OCI-LY1 (cell line): ENCODE results near the gene NEGR1.

Source experiments
- H2AFZ ChIP-seq: fragments of 200-600 bp; sonication (generic), shearing (Covaris generic); 2 replicates; pipeline ENCODE4 v1.6.0; 2014; ENCODE audit warnings: antibody characterized with exemption, mild to moderate bottlenecking, low read length
- H3F3A ChIP-seq: fragments of 200-600 bp; sonication (generic), shearing (Covaris generic); 2 replicates; pipeline ENCODE4 v1.6.0; 2014; ENCODE audit warnings: mild to moderate bottlenecking, antibody characterized with exemption, low read length, moderate library complexity; ENCODE audit not compliant: insufficient read depth
- H3K27ac ChIP-seq: fragments of 200-600 bp; sonication (generic); 2 replicates; pipeline ENCODE4 v1.5.1; 2014; ENCODE audit warnings: low read length, mixed run types, mild to moderate bottlenecking, low read depth; ENCODE audit not compliant: poor library complexity, severe bottlenecking
- H3K27me3 ChIP-seq: fragments of 200-600 bp; sonication (generic); 2 replicates; pipeline ENCODE4 v1.6.0; 2014; ENCODE audit warnings: antibody characterized with exemption, mild to moderate bottlenecking, low read length, moderate library complexity; ENCODE audit not compliant: insufficient read depth
- H3K36me3 ChIP-seq: fragments of 200-600 bp; sonication (generic); 2 replicates; pipeline ENCODE4 v1.6.1; 2014; ENCODE audit warnings: mild to moderate bottlenecking, antibody characterized with exemption, low read length, moderate library complexity, mixed read lengths; ENCODE audit not compliant: insufficient read depth
- H3K4me1 ChIP-seq: fragments of 200-600 bp; sonication (generic); 2 replicates; pipeline ENCODE4 v1.5.1; 2014; ENCODE audit warnings: mild to moderate bottlenecking, low read length, moderate library complexity; ENCODE audit not compliant: insufficient read depth, severe bottlenecking
- H3K4me2 ChIP-seq: fragments of 200-600 bp; sonication (generic), shearing (Covaris generic); 2 replicates; pipeline ENCODE4 v1.6.1; 2014; ENCODE audit warnings: low read length
- H3K4me3 ChIP-seq: fragments of 200-600 bp; sonication (generic); 2 replicates; pipeline ENCODE4 v1.5.1; 2014; ENCODE audit warnings: low read length, low read depth, mild to moderate bottlenecking, mixed read lengths; ENCODE audit not compliant: poor library complexity, severe bottlenecking
- H3K79me2 ChIP-seq: fragments of 200-600 bp; shearing (Covaris generic); 2 replicates; pipeline ENCODE4 v1.6.1; 2016; ENCODE audit warnings: mixed run types, low read length, mixed read lengths; ENCODE audit not compliant: insufficient read depth
- H3K9ac ChIP-seq: fragments of 200-600 bp; sonication (generic), shearing (Covaris generic); 2 replicates; pipeline ENCODE4 v1.6.1; 2014; ENCODE audit warnings: mild to moderate bottlenecking, low read length, mixed read lengths
- H3K9me2 ChIP-seq: fragments of 200-600 bp; sonication (generic), shearing (Covaris generic); 2 replicates; pipeline ENCODE4 v1.6.1; 2014; ENCODE audit warnings: low read depth, mild to moderate bottlenecking, low read length, mixed read lengths
- H3K9me3 ChIP-seq: fragments of 200-600 bp; shearing (Covaris generic); 2 replicates; pipeline ENCODE4 v1.6.1; 2014; ENCODE audit warnings: low read length, mixed read lengths
- H4K20me1 ChIP-seq: fragments of 200-600 bp; sonication (generic), shearing (Covaris generic); 2 replicates; pipeline ENCODE4 v1.6.0; 2016; ENCODE audit warnings: mild to moderate bottlenecking, low read length; ENCODE audit not compliant: insufficient read depth
- EZH2 ChIP-seq: fragments of 200-600 bp; sonication (generic), shearing (Covaris generic); IDR thresholded peaks from 2 replicates; pipeline ENCODE4 v1.8.0; 2017; ENCODE audit warnings: borderline replicate concordance, mixed run types, mild to moderate bottlenecking, antibody characterized with exemption, low read length, moderate library complexity, mixed read lengths
- TF ChIP-seq, protein P1 (sequence below): fragments of 200-600 bp; sonication (generic), shearing (Covaris generic); IDR thresholded peaks from 2 replicates; pipeline ENCODE4 v1.5.1; 2017; ENCODE audit warnings: mild to moderate bottlenecking, antibody characterized with exemption, low read length, moderate library complexity, mixed read lengths

NEGR1 gene

DNA sequence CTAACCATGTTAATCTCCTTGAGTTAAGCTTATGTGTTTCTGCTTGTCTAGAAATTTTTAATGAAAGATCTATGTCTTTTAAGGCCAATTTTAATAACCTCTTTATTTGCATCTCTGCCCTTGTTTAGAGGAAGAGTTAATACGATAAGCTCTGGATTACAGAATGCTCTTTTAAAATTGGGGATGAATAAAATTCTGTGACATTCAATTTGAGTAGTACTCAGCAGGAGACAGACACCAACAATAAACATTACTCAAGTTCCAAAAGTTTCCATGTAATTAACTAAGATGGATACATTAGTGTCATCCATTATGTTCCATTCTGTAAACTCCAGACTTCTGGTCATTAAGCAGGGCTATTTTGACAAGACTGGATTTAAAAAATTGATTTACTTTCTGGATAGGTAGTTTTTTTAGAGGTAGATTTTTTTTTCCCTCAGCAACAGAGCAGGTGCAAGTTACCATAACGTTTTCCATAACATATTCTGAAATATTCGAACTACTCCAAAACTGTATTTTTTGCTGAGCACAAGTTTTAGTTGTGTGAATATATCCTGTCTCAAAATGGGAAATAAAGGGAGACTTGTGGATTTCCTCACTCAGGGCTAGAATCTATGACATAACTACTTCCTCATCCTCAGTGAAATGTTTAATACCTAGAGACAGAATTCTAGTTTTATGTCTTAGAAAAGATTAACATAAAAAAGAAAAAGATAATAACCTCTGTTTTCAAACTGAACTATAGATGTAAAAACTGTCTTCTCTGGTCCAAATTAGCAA lies 221.7 kb downstream of the NEGR1 start:
- no peaks in the 10 kb centered on the region for H3K79me2 ChIP-seq
- no peaks in the 10 kb centered on the region for H3K36me3 ChIP-seq
- no peak overlapping the region for H2AFZ ChIP-seq
- no peak overlapping the region for H3K4me3 ChIP-seq
- no peaks in the 10 kb centered on the region for H3K9me3 ChIP-seq
- no peak overlapping the region for H3K27ac ChIP-seq
- H3K27me3 ChIP-seq, result no peaks in the 10 kb centered on the region
- no peaks in the 10 kb centered on the region for H3K4me1 ChIP-seq
- no peak overlapping the region for H3K4me2 ChIP-seq
- no peak for TF ChIP-seq EZH2
- TF ChIP-seq, protein P1, sequence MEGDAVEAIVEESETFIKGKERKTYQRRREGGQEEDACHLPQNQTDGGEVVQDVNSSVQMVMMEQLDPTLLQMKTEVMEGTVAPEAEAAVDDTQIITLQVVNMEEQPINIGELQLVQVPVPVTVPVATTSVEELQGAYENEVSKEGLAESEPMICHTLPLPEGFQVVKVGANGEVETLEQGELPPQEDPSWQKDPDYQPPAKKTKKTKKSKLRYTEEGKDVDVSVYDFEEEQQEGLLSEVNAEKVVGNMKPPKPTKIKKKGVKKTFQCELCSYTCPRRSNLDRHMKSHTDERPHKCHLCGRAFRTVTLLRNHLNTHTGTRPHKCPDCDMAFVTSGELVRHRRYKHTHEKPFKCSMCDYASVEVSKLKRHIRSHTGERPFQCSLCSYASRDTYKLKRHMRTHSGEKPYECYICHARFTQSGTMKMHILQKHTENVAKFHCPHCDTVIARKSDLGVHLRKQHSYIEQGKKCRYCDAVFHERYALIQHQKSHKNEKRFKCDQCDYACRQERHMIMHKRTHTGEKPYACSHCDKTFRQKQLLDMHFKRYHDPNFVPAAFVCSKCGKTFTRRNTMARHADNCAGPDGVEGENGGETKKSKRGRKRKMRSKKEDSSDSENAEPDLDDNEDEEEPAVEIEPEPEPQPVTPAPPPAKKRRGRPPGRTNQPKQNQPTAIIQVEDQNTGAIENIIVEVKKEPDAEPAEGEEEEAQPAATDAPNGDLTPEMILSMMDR, result no peak
- no peak overlapping the region for H3K9ac ChIP-seq
- H4K20me1 ChIP-seq, result no peaks in the 10 kb centered on the region
- no peaks in the 10 kb centered on the region for H3F3A ChIP-seq
- H3K9me2 ChIP-seq, result no peaks in the 10 kb centered on the region

DNA sequence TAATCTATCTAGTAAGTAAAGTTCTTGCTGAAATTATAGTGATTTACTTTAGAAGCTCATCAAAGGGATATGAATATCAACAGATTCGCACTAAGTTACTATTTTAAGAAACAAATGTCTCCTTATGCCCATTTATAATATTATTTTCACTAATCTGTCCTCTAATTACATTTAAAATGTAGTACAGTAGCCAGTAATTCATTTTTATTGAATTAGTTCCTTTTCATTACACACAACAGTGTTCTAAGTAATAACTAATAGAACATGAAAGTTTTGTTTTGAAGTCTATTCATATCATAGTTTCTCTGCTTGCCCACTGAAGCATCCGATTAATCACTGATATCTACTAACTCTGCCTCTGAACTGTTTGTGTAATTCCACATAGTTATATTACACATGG lies 225.8 kb downstream of the NEGR1 start:
- no peak overlapping the region for H3K4me3 ChIP-seq
- no peak overlapping the region for H3K27ac ChIP-seq
- H3K79me2 ChIP-seq, result no peaks in the 10 kb centered on the region
- no peak overlapping the region for H3K4me2 ChIP-seq
- no peaks in the 10 kb centered on the region for H3K36me3 ChIP-seq
- H3K9ac ChIP-seq, result no peak overlapping the region
- TF ChIP-seq EZH2, result no peak
- TF ChIP-seq, protein P1, result no peak
- H2AFZ ChIP-seq, result no peak overlapping the region
- no peaks in the 10 kb centered on the region for H3K4me1 ChIP-seq
- H3F3A ChIP-seq, result no peaks in the 10 kb centered on the region
- no peaks in the 10 kb centered on the region for H4K20me1 ChIP-seq
- H3K9me3 ChIP-seq, result no peaks in the 10 kb centered on the region
- H3K27me3 ChIP-seq, result no peaks in the 10 kb centered on the region
- H3K9me2 ChIP-seq, result no peaks in the 10 kb centered on the region

DNA sequence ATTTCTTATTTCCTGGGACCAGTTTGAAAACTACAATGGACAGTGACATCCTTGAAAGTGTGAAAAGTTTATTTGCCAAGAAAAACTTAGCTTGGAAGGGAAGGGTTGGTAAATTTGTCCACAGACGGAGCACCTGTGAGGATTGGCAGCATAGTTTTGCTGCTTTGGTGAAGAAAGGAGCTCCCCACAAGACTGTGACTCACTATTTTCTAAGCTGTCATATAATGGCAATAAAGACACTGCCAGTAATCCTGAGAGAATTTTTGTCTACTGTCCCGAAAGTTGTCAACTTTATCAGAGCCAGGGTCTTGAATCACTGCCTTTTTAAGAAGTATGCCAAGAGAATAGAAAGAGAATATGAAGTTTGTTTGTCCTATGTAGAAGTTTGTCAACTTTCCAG lies 230.8 kb downstream of the NEGR1 start:
- H4K20me1 ChIP-seq, result no peaks in the 10 kb centered on the region
- no peak for TF ChIP-seq EZH2
- TF ChIP-seq, protein P1, result no peak
- H3K4me3 ChIP-seq, result no peak overlapping the region
- H3K36me3 ChIP-seq, result no peaks in the 10 kb centered on the region
- no peaks in the 10 kb centered on the region for H3F3A ChIP-seq
- no peaks in the 10 kb centered on the region for H3K27me3 ChIP-seq
- no peaks in the 10 kb centered on the region for H3K9me3 ChIP-seq
- no peak overlapping the region for H2AFZ ChIP-seq
- H3K9ac ChIP-seq, result no peak overlapping the region
- no peaks in the 10 kb centered on the region for H3K4me1 ChIP-seq
- H3K4me2 ChIP-seq, result no peak overlapping the region
- no peak overlapping the region for H3K27ac ChIP-seq
- H3K9me2 ChIP-seq, result no peaks in the 10 kb centered on the region
- H3K79me2 ChIP-seq, result no peaks in the 10 kb centered on the region
